Kidney glomerular epithelial cell (primary cell): ENCODE results near the gene CYP4A22.
"Not testable (repeated sequence)": the region's sequence is repeated elsewhere in the genome, so short reads cannot be mapped to it uniquely, and the experiment has no call there.

ENCODE experiments used
- DNase-seq: peaks from one replicate; lab custom pipeline; 2025; lab: John Stamatoyannopoulos, UW

The CYP4A22 gene

DNA sequence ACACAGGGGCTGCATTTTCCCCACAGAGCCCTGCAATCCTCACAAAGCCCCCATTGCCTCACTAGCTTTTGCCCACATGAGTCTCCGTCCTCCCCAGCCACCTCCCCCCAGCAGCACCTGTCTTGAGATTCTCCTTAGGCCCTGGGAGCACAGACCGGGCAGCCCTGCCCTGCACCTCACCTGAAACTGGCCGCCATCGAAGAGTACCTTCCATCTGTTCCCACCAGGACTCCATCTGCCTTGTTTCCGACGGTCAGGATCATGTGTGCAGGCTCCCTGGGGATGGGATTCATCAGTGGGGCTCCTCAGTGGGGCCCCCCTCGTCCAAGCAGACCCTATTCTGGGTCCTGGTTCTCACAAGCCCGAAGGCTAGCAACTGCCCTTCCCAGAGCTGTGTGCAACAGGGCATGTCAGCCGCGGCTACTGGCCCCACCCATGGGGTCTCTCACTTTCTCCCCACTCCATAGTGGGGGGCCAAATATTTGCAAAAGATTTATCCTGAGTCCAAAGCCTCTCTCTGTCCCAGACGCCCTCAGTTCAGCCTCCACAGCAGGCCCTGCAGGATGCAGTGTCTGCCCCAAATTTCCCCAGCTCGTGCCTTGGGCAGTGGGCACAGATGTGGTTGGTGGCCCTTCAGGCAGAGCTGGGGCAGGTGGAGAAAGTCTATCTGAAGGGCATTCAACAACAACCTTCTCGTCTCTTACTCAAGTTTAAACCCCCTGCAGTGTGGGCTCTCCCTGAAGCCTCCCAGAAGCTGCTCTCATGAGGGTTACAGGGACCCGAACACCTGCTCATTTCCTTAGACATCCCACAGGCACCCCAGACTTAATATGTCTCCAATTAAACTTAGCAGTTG, 47.8 kb downstream of the CYP4A22 start:
- no peak for DNase-seq

DNA sequence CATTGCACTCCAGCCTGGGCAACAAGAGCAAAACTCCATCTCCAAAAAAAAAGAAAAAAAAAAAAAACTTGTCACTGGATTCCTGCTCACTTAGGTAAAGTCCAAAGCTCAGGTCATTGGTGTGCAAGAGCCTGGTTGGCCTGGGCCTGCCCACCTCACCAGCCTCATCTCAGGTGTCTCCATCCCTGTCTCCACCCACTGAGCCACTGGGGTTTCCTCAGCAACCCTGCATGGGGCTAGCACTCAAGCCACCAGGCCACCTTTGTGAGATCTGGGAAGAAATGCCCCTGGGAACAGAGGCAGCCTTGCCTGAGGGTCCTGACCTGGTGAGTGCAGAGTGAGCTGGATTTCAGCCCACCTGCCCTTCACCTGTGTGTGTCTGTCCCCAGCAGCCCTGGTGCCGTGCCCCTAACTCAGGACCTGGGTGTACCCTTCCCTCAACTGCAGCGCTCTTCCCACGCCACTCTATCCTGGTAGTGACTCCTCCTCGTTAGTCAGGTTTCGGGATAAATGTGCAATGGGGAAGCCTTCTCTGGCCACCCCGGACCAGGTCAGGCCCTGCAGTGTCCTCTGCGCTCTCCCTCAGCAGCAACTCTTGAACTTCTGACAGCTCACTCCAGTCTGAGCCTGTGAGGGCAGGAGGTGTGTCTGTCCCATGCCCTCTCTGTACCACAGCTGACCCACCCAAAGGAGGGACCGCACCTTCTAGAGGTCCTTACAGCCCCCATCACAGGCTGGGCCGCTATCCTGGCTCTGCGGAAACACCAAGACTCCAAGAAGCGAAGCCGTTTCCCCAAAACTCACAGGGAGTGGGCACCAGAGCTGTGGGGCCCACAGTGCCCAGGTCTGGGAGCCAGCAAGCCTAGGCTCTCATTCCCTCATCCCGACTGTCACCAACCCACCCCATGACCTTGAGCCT, 49.3 kb downstream of the CYP4A22 start:
- DNase-seq: no peak

DNA sequence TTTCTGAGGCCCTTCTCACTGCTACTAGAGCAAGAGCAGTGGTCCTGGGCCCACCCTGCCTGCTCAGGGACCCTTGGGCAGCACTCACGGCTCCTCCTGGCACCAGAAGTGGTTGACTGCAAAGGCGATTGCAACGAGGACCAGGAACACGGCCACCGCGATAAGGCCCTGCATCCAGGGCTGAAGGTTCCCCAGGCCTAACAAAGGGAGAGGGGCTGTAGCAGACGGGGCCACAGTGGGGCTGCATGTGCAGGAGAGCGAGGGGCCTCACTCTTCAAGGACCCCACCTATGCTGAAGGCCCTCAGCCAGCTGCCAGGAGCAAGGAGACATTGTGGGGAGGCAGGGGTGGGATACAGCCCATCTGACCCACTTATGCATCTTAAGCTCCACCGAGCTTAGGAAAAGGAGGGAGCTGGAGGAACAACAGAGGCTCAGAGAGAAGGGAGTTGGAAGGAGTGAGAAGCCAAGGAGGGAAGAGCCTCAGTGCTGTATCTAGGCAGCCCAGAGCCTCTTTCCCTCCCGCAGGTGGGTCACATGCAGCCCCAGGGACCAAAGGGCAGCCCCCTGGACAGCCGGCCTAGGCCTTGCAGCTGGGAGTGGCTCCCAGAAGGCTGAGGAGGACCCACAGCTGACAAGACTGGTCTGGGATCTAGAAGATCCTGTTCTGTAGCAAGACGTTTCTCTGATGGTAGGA, 50.1 kb downstream of the CYP4A22 start:
- DNase-seq: no peak

DNA sequence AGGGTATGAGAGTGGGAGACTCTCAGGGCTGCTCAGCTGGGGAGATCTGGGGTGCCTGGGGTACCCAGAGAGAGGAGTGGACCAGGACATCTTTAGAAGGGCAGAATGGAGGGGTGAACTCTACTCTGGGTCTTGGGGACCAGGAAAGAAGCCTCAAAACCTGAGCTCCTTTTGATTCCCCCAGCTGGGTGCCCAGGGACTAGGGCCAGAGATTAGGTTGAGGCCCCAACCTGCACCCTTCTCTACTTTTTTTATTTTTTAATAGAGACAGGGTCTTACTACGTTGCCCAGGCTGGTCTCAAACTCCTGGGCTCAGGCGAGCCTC, 50.6 kb downstream of the CYP4A22 start:
- DNase-seq: no peak

DNA sequence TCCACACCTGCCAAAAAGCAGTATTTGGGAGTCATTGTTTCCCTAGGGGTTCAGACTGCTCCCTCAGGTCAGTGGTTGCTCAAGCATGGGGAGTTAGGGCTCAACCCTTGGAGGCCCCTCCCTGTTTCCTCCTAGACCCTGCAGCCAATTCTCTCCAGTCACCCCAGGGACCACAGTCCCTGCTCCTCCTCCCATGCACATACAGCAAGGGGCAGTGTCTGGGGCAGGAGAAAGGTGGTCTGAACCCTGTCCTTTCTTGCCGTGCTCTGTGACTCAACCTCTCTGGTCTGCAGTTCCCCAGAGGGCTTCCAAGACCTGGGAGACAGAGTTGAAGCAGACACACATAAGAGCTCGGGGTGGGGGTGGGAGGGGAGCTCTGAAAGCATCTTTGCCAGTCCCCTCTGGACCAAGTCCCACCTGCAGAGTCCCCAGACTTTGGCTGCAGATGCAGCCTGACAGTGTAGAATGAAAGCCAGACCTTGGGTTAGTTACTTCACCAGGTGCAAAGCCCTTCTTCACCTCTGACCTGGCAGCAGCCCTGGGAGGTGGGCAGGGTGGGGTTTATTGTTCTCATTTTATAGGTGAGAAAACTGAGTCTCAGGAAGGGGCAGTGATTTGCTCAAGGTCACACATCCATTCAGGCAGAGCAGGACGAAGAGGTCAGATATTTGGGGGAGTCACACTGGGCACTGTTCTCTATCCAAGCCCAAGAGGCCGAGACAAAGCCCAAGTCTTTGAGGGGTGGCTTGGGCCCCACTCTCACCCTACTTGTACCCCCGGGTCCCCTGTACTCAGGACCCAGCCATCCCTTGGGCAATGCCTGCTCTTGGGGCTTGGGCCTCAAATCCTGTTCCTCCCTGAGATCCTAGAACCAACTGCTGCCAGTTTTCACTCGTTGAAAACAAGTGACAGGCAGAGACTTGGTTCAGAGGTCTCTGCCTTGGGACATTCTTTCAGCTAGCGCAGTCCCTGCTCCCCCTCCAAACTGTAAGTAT, 51.8 kb downstream of the CYP4A22 start:
- no peak for DNase-seq

DNA sequence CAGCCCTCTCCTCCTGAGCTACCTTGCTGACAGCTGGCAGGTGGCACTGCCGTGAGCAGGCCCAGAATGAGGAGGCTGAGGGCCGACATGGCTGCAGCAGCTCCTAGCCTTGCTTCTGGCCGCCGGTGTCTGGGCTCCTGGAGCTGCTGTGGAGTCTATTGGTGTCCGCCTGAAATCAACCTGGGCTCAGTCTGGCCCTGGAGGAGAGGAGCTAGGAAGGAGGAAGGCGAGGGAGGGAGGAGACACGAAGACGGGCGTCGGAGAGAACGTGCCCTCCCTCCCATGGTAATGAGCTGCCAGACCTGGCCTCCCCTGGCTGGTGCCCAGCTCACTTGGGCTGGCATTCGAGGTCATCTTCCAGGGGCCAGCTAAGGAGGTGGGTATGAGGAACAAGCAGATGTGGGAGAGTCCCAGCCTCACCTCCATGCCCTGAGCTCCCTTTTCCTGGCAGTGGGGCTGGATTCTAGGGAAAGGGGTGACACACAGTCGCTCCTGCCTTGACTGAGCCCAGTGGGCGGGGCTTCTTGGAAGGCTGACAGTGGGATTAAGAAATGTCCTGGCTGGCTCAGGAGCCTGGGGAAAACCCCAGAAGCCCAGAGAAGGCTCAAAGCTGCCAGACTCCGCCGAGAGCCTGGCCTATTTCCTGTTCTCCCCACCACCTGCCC, 52.7 kb downstream of the CYP4A22 start, which contains the start of gene PDZK1IP1:
PDZK1IP1 (minus strand) TSS at position 193 of the 665 bp plus-strand sequence; CDS start at position 89, 104 bp downstream.
- DNase-seq: peak; percentile 97

DNA sequence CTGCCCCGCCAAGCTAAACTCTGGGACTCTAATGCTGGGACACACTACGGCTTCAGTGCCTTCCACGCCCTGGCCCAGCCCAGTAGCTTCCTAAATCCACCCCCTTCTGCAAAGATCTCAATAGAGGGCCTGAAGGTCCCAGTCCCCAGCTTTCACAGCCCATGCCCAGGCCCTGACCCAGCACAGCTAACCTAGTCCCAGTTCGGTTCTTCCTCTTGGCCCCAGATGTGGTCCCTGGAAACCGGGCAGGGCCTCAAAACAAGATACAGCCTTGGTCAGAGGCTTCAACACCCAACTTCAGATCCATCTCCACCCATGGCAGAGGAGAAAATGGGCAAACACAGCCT, 53.2 kb downstream of the CYP4A22 start:
- no peak for DNase-seq

DNA sequence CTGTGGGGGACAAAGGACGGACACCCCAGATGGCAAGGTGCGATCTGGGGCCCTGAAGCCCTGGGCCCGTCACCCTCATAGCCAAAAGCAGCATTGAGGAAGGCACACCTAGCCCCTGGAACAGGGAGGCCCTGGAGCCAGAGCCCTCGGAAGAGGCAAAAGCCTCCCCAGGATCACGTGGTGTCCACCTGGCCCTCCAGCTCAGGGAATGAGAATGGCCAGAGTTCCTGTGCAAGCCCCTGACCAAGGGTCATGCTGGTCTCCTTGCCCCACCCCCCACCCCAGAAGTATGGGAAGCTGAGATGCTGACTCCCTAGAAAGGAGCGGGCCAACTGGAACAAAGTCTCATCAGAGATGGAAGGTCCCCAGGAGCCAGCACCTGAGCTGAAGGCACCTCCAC, 53.6 kb downstream of the CYP4A22 start:
- DNase-seq: no peak

DNA sequence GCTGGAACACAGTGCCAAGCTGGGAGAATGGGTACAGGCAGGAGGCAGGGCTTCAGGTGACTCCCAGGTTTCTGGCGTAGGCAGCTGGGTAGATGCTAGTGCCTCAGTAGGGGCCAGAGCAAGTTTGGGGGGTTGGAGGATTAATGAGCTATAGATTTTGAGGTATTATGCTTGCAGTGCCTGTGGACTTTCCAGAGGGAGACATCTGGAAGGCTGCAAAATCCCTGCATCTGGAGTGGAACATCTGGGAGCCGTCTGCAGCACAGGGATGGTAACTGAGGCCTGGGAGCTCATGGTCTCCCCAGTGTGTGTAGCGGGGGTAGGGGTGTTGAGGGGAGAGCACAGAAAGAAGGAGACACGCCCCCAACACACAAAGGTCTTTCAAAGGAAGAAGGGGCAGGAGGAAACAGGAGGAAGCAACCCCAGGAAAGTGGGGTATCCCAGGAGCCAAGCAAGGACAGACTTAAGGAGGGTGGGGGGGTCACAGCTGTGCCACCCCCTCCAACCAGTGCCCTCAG, 54.8 kb downstream of the CYP4A22 start:
- DNase-seq: no peak

DNA sequence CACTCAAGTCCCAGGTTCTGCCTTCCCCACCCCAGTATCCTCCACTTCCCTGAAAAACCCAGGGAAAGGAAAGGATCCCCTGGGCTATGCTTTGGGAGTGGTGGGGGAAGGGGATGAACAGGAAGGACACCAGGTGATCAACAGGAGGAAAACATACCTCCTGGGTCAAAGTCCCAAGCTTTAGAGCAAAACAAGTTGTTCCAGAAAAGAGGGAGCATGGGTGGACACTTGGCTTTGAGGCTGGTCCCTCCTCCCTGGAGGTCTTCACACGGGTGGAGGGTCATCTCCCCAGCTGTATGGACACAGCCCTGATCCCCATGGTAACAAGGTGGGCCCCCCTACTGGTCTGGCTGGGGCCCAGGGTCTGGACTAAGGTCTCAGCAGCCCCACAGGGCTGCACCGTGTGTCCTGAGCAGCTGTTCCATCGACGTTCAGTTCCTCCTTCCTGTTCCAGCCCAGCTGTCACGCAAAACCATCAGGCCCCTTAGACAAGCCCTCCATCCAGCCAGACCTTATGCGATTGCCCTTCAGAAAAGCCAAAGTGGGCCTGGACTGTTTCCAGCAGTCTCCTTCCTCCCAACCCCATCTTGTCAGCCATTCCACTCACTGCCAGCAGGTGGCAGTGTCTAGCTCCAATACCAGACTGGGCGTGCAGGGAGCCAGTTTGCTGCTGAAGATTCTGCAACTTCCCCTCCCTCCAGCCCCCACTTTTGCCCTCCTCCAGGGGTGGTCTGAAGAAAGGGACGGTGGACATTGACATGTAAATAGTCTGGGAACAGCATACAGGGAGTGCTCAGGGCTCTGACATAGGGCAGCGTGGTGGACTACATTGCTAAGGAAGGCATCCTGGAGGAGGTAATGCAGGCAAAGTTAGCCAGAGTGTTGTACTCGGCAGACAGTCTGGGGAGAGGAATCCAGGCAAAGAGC, 55.5 kb downstream of the CYP4A22 start:
- peak; percentile 88 for DNase-seq

DNA sequence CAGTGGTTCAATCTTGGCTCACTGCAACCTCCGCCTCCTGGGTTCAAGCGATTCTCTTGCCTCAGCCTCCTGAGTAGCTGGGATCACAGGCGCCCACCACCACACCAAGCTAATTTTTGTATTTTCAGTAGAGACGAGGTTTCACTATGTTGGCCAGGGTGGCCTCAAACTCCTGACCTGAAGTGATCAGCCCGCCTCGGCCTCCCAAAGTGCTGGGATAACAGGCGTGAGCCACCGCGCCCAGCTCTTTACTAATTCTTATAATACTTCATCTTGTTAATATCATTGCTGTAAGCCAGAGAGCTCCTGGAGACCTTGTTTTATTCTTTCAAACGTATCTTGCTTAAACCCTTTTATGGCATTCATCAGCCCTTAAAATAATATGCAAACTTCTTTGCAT, 56.3 kb downstream of the CYP4A22 start:
- not testable (repeated sequence) for DNase-seq

DNA sequence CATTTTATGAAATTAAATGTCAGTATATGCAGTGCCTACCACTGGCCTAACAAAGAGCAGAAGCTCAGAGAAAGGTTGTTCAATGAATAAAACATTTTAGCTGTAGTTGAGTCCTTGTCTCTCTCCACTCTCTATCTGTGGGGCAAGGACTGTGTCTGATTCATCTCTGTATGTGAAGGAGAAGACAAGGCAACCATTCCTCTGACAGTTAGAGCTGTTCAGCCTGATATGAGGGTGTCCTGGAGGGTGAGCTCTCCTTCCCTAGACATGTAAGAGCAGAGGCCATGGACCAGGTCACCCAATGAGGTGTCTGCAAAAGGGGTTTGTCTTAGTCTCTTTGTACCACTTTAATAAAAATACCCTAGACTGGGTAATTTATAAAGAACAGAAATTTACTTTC, 57.1 kb downstream of the CYP4A22 start:
- no peak for DNase-seq

DNA sequence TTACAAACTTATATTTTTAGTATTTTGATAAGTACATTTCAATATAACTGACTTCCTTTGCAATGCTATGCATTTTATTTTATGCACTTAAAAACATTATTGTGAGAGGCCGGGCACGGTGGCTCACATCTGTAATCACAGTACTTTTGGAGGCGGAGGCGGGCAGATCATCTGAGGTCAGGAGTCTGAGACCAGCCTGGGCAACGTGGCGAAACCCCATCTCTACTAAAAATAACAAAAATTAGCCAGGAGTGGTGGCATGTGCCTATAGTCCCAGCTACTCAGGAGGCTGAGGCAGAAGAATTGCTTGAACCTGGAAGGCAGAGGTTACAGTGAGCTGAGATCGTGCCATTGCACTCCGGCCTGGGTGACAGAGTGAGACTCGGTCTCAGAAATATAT, 58.7 kb downstream of the CYP4A22 start:
- not testable (repeated sequence) for DNase-seq

DNA sequence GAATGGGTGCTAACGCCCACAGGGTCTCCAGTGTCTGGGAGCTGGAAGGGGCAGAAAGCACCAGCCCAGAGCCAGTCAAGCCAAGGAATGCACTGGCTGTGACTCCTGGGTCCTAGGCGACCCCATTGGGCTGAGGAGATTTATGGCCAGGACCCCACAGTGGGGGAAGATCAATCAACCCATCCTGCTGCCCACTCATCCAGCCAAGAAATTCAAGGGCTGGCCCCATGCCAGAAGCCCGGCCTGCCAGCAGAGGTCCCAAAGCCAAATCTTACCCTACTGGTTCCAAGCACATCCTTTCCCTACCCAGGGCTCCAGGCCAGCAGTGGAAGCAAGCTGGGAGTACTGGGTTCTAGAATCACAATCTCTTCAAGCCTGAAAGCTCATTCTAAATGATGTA, 59.4 kb downstream of the CYP4A22 start:
- DNase-seq: no peak

DNA sequence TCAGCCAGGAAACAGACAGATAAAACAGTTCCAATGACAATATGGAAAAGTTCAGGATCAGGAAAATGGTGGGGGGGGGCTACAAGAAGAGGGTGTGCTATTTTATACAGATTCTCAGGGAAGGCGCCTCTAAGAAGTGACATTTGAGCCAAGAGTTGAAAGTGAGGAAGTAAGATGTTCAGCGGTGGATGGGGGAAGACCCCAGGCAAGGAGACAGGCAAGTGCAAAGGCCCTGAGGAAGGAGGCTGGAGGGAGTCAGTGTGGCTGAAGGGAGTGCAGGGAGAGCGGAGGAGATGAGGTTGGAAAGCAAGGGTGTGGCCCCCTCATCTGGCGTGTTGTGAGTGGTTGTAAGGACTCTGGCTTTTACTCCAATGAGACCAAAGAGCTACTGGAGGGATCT, 61.0 kb downstream of the CYP4A22 start:
- no peak for DNase-seq
